Stimulated activated CD8-positive, alpha-beta memory T cell treated with anti-CD3 and anti-CD28 coated beads, Interleukin-2, amount 100 ng/mL, for 48 hours (primary cell): ENCODE measurements around the gene RBM8A.
"Not testable (repeated sequence)": the region's sequence is repeated elsewhere in the genome, so short reads cannot be mapped to it uniquely, and the experiment has no call there.

Experiments
- DNase-seq, 2 donors: peaks; one replicate each; pipeline ENCODE4 v3.0.0-alpha.2; 2020; ENCODE audit warnings: low read depth in 2 of 2

The RBM8A gene

DNA sequence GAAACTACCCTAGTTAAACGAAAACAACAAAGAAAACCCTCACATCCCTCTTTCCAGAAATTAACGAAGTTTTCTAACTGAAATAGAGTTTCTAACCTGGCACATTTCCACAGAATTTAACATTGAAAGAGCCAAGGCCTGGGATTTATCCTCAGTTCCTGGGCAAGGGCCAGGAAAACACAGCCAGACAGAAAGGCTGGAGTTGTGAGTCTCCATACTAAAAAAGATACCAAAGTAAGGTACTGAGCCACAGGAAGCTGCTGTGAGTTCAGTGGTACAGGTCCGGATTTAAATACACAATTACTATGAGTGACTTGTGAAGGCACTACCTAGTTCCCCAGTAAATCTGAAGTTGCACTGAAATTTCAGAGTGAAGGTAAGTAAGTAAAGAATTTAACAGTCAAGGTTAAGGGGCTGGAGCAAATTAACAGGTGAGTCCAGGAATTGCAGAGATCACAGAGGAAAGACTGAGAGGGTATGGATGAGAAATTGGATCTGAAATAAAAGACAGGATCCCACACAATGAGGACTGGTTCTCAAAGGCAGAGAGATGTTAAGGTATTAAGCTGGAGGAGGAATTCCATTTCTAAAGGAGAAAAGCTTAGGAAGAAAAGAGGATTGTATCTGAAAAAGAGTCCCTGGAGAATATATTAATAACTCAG is 29.6 kb upstream of the RBM8A start:
- DNase-seq: no peak

- DNase-seq: no peak
Measured at GRCh38 chr1:145956361-145956760, 29.1 kb upstream of the RBM8A start.

DNA sequence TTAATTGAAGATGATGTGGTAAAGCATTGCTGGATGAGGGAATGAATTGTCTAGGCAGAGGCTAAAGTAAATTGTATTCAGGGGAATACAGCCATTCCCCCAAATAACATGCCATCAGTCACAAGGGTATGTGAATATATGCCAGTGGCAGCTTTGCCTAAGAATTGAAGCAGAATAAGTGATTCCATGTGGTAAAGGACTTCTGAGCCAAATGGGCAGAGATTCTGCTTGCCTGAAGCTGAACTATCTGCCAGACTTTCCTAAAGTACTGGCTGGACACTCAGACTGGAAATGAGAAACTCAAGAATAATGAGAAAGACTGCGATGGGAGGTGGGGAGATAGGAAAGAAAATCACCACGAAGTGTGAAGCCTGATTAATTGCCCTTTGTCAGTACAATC is 28.2 kb upstream of the RBM8A start:
- DNase-seq: no peak

- DNase-seq: no peak
Measured at GRCh38 chr1:145953861-145954260, 26.6 kb upstream of the RBM8A start.

DNA sequence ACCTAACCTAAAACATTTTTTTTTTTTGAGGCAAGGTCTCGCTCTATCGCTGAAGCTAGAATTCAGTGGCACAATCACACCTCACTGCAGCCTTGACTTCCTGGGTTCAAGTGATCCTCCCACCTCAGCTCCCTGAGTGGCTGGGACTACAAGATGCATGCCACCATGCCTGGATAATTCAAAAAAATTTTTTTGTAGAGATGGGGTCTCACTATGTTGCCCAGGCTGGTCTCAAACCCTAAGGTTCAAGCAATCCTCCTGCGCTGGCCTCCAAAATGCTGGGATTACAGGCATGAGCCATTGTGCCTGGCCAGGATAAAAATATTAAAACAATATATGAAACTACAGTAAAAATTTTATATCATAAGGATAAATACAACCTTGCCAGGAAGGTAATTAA is 25.6 kb upstream of the RBM8A start:
- DNase-seq: no peak

- no peak for DNase-seq
Measured at GRCh38 chr1:145951526-145951925, 24.2 kb upstream of the RBM8A start.

DNA sequence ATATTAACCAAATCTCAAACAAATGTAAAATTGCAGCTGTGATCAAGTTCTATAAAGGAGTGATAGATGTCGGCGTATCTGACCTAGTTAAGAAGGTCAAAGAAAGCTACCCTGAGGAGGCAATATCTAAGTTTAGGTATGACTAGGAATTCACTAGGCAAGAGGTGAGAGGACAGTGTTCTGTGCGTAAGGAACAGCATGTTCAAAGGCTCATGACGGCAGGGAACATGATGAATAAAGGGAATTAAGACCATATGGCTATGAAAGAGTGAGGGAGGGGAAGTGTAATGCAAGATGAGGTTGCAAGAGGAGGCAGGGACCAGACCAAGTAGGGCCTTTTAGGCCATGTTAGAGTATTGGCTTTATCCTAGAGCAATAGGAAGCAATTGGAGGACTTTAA is 21.9 kb upstream of the RBM8A start:
- no peak for DNase-seq

- no peak for DNase-seq
Measured at GRCh38 chr1:145947551-145947950, 20.3 kb upstream of the RBM8A start.

- DNase-seq: no peak
Measured at GRCh38 chr1:145946477-145946986, 19.2 kb upstream of the RBM8A start.

- no peak for DNase-seq
Measured at GRCh38 chr1:145944532-145944931, 17.2 kb upstream of the RBM8A start.

DNA sequence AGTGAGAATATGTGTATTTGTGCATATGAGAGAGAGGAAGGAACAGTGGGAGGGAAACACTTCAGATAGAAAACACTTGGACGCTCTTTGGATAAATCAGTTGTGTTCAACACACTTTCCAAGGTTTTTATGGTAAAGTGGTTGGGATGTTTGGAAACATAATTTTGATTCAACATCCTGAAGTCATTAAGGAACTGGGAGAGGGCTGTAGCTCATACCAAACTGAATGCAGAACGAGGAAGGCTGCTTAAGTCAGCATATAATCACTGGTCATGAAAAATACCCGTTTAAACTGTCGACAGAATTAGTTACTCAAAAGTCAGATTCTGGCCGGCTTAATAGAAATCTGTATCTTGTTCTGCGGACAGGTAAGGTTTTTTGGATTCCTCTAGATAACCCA is 15.6 kb upstream of the RBM8A start:
- no peak for DNase-seq

GRCh38 chr1:145942405-145942804 is 15.1 kb upstream of the RBM8A start:
- no peak for DNase-seq

- no peak for DNase-seq
Measured at GRCh38 chr1:145937436-145937835, 10.2 kb upstream of the RBM8A start.

- DNase-seq: no peak
Measured at GRCh38 chr1:145936247-145936646, 9.0 kb upstream of the RBM8A start.

DNA sequence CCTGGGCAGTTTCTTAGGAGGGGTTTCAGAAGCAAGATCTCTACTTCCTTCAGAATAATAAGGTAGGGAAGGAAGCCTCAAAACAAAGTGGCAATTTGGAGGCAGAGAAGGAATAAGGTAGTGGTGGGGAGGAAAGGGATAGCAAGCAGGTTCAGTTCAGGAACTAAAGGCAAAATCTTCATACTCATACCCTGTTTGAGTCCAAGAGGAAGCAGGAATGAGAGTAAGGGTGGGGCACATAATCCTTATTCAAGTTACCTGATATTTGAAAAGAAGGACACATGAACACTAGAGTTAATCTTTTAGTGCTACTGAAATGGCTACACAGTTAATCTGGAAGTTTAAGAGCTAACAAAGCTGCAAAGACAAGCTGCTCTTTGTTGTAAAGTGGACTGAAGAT is 8.4 kb upstream of the RBM8A start:
- DNase-seq: no peak

- not testable (repeated sequence) for DNase-seq
Measured at GRCh38 chr1:145932522-145933009, 5.3 kb upstream of the RBM8A start.

- DNase-seq: no peak
Measured at GRCh38 chr1:145927916-145928643, 796 bp upstream of the RBM8A start.

DNA sequence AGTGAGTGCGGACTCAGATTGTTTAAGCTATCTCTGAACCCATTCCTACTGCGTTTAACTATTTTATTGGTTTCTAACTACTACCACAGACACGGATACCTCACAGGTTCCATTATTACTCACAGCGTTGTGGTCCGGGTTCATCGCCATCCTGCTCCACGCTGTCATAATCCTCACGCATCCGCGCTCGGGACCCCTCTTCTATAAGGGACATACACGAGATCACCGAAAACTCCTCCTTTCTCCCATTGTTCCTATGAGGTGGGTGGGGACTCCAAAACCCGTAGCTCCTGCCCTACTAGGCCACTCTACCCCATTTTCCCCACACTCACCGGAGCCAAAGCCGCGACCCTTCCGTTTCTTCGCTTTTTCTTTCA is 610 bp downstream of the RBM8A start:
- peak in 1 of 2 donors; percentile 23 for DNase-seq

DNA sequence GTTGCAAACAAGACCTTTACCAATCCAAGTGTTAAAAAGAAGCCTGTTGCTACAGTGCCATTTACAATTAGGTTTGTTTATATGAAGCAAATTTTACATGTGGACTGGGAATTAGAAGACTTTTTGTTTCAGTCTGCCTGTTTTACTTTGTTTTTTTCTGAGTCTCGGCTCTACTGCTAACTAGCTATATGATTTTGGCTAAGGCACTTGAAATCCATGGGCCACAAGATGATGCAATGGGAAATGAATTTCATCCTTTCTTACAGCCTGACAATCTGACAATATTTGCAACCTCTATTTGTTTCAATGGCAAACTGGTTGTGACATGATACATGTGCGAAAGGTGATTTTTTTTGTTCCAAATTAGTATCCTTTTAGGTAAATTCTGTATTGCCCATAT is 5.0 kb downstream of the RBM8A start:
- no peak for DNase-seq

DNA sequence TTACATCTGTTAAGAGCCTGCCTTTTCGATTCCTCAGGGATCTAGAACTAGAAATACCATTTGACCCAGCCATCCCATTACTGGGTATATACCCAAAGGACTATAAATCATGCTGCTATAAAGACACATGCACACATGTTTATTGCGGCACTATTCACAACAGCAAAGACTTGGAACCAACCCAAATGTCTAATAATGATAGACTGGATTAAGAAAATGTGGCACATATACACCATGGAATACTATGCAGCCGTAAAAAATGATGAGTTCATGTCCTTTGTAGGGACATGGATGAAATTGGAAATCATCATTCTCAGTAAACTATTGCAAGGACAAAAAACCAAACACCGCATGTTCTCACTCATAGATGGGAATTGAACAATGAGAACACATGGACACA is 7.0 kb downstream of the RBM8A start:
- not testable (repeated sequence) for DNase-seq

- DNase-seq: no peak
Measured at GRCh38 chr1:145918992-145919939, 8.0 kb downstream of the RBM8A start.
